NCI-H1417 treated with DMSO at 0.1 percent for 48 hours (cell line): Measurements from ENCODE around the gene DIP2A.

Source experiments
- DNase-seq: peaks from one replicate; lab custom pipeline; 2025; lab: John Stamatoyannopoulos, UW

The DIP2A gene, protein sequence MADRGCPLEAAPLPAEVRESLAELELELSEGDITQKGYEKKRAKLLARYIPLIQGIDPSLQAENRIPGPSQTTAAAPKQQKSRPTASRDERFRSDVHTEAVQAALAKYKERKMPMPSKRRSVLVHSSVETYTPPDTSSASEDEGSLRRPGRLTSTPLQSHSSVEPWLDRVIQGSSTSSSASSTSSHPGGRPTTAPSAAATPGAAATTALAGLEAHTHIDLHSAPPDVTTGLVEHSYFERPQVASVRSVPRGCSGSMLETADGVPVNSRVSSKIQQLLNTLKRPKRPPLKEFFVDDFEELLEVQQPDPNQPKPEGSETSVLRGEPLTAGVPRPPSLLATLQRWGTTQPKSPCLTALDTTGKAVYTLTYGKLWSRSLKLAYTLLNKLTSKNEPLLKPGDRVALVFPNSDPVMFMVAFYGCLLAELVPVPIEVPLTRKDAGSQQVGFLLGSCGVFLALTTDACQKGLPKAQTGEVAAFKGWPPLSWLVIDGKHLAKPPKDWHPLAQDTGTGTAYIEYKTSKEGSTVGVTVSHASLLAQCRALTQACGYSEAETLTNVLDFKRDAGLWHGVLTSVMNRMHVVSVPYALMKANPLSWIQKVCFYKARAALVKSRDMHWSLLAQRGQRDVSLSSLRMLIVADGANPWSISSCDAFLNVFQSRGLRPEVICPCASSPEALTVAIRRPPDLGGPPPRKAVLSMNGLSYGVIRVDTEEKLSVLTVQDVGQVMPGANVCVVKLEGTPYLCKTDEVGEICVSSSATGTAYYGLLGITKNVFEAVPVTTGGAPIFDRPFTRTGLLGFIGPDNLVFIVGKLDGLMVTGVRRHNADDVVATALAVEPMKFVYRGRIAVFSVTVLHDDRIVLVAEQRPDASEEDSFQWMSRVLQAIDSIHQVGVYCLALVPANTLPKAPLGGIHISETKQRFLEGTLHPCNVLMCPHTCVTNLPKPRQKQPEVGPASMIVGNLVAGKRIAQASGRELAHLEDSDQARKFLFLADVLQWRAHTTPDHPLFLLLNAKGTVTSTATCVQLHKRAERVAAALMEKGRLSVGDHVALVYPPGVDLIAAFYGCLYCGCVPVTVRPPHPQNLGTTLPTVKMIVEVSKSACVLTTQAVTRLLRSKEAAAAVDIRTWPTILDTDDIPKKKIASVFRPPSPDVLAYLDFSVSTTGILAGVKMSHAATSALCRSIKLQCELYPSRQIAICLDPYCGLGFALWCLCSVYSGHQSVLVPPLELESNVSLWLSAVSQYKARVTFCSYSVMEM (N-terminal part only)

DNA sequence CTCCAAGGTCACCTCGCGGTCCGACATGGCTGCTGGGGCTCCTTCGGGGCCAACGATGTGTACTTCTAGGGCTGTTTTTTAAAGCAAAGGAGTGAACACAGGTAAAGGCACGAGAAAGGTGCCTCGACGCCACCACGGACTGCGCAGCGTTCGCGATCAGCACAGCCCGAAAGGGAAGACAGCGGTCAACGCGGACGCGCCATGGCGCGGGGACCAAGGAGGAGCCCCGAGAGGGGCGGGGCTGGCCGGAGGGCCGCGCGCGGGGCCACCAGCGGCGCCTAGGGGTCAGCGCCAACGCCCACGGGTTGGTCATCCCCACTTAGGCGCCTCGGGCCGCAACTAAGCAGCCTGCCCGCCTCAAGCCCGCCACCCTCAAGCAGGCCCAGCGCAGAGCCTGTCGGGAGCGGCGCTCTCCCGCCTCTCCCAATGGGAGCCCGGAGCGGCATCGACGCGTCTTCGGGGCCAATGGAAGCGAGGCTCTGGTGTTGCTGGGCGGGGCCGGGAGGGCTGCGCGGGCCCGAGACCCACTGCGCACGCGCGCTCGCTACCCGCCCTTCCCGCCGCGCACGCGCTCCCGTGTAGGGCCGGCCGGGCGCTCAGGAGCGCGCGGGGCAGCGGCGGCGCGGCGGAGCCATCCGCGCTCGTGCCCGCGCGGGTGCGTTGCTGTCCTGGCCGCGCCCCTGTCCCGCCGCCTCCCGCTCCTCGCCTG is at the start of gene DIP2A:
DIP2A (plus strand) TSS at position 577 of the 709 bp plus-strand sequence. CDS start 241 bp downstream, outside the sequence.
- peak; percentile 74 for DNase-seq

DNA sequence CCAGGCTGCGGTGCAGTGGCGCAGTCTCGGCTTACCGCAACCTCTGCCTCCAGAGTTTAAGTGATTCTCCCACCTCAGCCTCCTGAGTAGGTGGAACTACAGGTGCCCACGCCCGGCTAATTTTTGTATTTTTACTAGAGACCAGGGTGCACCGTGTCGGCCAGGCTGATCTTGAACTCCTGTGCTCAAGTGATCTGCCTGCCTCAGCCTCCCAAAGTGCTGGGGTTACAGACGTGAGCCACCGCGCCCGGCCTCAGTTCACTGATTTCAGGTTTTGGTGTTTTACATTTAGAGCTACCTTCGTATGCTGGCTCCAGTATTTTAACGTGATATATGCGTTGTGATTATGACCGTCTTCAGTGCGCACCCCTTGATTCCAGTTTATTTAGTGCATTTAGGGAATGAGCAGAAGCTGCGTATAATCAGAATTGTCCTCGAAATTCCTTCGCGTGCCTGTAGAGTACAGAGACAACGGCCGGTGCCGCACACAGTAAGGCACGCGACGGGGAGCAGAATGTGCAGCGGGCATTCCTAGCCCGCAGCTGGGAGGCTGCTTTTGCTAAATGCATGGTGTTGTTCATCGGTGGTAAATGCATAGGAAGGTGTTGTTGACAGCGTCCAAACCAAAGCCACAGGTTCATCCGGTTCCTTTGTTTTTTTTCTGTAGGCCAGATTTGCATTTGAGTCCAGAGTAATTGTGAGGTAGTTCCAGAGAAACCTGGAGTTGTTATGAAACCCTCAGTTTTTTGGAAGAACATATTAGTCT is 48.9 kb upstream of the DIP2A start:
- no peak for DNase-seq

DNA sequence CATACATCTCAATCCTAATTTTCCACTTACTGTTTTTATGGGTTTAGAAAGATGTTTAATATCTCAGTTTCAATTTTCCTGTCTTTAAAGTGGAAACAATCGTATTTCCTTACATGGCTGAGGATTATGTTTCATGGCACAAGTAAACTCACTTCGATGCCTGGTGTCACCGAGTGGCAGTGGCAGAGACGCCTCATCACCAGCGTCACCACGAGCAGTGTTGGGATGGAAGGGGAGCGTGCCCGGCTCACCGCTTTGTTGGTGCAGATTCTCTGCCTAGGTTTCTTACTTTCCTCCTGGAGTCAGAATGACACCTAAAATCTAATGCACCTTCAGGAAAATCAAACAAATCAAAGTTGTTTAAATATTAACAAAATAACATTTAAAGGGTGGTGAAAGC is 48.2 kb upstream of the DIP2A start:
- DNase-seq = no peak

DNA sequence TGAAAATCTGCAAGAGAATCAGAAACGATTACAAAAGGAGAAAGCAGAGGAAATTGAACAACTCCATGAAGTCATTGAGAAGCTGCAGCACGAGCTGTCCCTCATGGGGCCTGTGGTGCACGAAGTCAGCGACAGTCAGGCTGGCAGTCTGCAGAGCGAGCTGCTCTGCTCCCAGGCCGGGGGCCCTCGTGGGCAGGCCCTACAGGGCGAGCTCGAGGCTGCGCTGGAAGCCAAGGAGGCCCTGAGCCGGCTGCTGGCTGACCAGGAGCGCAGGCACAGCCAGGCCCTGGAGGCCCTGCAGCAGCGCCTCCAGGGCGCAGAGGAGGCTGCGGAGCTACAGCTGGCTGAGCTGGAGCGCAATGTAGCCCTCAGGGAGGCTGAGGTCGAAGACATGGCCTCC is 47.5 kb upstream of the DIP2A start:
- DNase-seq = no peak

DNA sequence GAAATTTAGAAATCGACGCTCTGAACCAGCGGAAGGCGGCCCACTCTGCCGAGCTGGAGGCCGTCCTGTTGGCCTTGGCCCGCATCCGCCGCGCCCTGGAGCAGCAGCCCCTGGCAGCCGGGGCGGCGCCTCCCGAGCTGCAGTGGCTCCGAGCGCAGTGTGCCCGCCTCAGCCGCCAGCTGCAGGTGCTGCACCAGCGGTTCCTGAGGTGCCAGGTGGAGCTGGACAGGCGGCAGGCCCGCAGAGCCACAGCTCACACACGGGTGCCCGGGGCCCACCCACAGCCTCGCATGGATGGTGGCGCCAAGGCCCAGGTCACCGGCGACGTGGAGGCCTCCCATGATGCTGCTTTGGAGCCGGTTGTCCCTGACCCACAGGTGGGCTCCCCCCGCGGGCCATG is 47.0 kb upstream of the DIP2A start:
- DNase-seq = no peak

DNA sequence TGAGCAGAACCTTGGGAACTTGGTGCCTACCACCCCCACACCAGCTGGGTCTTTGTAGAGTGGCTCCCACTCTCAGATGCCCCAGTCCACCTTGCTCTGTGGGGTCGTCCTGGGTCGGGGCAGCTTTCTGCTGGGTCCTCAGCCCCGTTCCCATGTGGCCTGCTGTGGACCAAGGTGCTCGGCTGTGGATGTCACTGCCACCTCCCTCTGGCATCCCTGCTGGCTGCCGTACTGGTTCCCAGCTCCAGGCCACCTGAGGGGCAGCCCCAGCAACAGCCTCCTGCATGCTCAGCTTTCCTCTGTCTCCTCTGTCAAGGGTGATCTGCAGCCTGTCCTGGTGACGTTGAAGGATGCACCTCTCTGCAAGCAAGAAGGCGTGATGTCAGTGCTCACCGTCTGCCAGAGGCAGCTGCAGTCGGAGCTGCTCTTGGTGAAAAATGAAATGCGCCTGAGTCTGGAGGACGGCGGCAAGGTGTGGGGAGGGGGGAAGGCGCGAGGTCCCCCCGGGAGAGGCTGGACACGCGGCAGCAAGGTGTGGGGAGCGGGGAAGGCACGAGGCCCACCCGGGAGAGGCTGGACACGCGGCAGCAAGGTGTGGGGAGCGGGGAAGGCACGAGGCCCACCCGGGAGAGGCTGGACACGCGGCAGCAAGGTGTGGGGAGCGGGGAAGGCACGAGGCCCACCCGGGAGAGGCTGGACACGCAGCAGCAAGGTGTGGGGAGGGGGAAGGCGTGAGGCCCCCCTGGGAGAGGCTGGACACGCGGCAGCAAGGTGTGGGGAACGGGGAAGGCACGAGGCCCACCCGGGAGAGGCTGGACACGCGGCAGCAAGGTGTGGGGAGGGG is 45.9 kb upstream of the DIP2A start:
- DNase-seq = no peak

DNA sequence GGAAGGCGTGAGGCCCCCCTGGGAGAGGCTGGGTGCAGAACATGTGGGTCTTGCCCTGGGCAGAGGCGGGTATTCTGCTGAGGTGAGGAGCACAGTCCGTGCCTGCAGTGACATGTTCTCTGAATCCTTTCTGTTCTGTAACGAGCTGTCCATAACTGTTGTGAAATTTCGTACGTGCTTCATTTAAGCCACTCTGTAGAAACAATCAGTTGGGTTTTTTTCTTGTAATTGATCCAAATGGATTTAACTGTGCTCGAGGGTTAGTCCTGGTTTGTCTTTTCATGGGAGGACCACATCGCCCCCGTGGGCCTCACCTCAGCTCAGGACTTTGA is 45.4 kb upstream of the DIP2A start:
- DNase-seq = no peak

DNA sequence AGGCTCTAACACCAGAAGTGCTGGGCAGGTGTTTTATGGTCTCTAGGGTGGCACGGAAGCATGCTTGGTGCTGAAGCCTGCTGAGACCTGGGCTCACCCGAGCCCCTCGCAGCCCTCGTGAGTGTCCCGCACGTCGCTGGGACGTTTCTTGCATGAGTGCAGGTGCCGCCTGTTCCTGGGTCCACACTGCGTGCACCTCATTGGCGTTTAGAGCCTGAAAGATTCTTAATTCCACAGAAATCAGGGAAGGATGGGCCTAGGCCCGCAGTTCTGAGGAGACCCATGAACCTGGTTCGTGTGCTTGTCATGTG is 43.8 kb upstream of the DIP2A start:
- no peak for DNase-seq

DNA sequence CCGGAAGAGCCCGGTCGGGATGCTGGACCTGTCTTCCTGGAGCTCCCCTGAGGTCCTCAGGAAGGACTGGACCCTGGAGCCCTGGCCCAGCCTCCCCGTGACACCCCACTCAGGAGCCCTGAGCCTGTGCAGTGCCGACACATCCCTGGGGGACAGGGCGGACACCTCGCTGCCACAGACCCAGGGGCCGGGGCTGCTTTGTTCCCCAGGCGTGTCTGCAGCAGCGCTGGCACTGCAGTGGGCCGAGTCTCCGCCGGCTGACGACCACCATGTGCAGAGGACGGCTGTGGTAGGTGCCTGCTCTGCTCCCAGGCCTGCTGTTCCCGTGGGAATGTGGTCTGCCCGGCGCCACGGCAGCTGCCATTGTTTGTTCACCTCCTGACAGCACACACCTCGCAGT is 42.1 kb upstream of the DIP2A start:
- DNase-seq = no peak

DNA sequence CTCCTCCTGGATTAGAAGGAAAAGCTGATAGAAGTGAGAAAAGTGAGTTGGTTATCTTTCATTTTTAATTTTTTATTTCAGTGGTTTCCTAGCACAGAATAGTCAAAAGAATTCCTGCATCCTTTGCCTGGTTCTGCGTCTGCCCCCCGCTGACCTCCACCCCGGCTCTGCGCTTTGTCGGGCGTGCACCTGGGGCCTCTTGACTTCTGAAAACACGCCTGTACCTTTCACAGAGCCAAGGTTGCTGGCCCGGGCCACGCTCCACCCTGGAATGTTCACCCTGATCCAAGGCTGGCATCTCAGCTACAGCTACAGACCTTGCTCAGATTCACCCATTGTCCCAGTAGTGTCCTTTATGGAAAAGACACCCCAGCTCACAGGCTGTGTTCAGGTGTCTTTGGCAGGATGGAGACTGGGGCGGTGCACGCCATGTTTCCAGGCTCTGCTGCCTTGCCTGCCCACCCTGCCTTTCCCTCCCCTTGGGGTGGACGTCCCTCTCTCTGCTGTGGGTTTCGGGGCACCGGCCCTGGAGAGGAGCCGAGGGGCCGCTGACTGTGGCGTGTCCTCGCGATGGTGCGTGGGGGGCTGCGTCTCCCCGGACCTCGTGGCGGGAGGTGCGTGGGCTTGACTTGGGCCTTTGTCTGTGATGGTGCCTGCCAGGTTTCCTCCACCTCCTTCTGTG is 40.3 kb upstream of the DIP2A start:
- no peak for DNase-seq

DNA sequence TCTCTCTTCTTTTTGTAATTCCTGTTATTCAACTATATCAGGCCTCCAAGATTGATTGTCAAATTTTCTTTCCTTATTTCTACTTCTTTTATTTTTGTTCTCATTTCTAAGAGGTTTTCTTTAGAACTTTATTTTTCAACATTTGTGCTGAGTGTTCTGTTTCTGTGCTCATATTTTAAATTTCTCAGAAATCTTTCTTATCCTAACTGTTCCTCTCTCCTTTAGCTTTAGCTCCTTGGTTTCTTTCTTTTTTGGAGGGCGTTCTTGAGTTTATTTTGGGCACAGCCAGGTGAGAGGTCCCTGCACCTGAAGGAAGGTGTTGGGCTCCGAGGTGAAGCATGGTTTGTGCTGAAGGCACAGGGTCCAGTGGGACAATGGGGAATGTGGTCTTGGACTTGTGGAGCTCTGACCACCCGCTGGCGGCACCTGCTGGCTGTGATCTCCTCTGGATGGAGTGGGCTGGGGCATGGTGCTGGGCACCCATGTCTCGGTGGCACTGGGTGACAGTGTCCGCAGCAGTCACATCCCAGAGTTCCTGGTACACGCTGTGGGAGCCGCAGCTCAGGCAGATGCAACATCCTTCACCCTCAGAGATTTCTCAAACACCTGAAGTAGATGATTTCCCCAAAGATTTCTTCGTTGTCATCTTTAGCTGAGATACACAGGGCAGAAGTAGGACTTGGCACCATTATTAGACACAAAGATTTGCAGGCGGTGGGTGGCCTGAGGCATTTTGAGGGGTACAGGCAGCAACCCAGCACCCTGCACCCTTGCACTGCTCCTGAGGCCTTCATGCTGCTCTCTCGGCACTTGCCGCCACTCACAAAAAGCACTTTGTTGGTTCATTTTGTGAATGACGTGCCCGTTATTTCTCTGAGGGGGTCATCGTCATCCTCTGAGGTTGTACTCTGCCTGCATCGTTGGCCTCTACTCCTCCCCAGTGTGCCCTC is 38.2 kb upstream of the DIP2A start:
- no peak for DNase-seq

DNA sequence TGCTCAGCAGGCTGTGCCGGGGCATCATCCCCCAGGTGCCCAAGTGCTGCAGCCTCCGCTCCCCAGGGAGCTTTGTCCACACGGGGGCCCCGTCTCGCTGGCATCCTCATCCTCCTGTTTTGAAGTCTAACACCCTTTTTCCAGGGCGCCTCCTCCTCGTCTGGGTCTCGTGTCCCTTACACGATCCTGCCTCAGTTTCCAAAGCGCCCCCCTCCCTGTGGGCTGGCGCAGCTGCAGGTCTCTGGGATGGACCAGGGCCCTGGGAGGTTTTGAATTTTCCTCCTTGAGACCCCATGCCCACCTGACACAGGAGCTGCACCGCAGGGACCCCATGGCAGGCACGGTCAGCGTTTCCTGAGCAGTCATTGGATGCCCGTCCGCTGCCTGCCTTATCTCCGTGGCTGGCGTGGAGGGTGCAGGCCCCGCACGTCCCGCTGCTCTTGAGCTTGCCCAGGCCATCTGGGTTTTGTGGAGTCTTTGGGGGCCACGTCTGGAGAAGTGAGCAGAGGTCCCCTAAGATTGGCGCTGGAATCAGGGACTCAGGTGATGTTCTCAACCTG is 37.4 kb upstream of the DIP2A start:
- DNase-seq = no peak

DNA sequence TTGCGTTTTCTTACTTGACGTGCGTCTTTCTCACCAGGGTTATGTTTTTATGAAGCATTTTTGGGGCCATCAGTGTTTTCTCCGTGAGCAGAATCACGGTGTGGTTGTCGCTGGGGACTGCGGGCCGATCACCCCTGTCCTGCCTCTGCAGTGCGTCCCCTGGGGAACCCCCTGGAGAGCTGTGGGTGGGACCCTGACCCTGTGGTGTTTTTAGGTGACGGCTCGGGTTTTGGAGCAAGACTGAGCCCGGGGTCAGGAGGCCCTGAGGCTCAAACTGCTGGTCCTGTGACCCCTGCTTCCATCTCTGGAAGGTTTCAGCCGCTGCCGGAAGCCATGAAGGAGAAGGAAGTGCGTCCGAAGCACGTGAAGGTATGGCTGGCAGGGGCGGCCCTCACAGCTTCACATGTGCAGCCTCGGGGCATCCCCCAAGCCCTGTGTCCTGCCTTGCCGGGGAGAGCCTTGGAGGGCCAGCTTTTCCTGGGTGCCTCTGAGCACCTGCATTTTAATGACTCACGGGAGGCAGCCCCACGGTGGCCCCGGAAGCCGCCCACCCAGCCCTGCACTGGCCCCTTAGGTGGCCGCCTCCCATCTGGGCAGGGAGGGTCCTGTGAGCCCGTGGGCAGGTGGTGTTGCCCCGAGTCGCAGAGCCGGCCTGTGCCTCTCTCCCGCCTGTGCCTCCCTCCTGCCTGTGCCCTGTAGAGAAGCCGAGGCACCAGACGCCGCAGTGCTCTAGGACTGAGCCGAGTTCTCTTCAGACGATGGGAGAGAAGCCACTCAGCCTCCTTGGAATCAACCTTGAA is 36.7 kb upstream of the DIP2A start:
- no peak for DNase-seq

DNA sequence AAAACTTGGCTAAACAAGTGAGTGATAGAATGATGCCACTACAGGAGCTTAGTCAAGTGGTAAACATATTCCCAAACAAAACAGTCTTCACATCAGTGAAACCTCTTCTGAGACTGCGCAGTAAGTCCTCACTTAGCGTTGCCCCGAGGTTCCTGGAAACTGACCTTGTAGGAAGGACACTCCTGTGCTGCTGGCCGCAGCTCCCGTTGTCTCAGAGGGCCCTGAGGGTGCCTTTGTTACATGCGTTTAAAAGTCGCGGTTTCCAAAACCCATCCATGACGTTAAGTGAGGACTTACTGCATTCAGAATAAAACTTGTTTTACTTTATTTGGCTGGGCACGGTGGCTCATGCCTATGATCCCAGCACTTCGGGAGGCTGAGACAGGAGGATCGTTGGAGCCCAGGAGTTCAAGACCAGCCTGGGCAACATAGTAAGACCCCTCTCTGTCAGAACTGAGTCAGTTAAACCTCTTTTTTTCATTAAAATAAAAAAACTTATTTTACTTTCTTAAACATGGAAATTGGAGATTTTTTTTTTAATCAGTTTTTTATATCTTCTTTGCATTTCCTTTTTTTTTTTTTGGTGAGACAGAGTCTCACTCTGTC is 36.0 kb upstream of the DIP2A start:
- DNase-seq = no peak

DNA sequence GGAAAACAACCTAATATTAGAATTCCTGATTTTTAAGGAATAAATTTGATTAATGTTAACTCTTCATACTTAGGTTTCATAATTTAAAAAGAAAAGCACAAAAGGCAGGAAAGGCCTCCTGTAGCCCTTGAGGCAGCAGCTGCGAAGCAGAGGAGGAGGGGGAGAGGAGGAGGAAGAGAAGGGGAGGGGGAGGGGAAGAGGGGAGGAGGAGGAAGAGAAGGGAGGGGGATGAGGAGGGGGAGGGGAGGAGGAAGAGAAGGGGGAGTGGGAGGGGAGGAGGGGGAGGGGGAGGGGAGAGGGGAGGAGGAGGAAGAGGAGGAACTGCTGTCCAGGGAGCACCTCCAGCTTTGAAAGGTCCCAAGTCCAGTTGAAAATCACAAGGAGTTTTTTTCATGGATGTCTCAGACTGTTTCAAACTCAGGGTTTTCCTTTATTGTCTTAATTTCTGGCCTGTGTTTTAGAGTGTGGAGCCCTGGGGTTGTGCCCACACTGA is 35.1 kb upstream of the DIP2A start:
- DNase-seq = no peak

DNA sequence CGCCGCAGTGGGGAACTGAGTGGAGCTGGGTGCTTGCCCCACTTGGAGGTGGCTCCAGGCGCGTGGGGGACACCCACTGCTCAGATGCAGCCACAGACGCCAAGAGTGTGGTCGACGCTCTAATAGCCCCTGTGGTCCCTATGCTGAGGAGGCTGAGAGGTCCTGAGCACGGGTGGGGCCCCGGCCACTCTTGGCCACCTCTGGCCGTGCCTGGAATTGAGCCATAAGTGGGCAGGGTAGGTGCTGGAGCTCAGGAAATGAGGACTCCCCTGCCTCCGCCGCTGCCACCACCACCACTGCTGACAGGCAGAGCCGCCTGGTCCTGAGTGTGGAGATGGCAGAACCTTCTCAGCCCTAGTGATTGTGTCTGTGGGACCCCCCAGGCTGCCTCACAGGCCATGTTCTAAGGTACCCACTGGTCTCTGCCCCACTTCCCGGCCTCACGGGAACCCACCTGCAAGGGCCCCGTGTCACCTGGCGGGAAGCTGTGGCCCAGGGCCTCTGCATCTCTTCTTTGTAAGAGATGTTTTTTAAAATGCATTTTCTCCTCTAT is 34.6 kb upstream of the DIP2A start:
- DNase-seq = no peak

DNA sequence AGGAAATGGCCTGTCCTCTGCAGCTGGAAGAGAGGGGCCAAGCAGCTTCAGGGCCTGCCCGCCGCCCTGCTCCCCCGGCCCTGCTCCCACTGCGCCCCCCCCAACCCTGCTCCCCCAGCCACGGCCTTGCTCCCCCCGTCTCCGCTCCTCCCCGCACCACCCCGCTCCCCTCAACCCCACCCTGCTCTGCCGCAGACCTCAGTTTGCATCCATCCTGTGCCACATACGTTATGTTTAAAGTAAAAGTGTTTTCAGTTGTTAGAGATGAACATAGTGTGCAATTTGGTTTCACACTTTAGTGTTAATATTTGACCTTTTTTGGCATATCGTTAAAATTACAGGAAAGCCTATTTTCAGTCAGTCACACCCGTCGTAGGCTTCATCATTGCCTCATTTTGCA is 34.1 kb upstream of the DIP2A start:
- no peak for DNase-seq
